C4-2B (cell line): ENCODE results near the gene HIVEP3.

Experiments used
- ZFX ChIP-seq: fragments of 450-650 bp; IDR thresholded peaks from 2 replicates; pipeline ENCODE4 v1.6.1; 2017
- TF ChIP-seq, protein P1 (sequence below): fragments of 450-650 bp; conservative IDR thresholded peaks from 2 replicates; pipeline ENCODE4 v1.5.1; 2017; ENCODE audit warnings: mild to moderate bottlenecking

DNA sequence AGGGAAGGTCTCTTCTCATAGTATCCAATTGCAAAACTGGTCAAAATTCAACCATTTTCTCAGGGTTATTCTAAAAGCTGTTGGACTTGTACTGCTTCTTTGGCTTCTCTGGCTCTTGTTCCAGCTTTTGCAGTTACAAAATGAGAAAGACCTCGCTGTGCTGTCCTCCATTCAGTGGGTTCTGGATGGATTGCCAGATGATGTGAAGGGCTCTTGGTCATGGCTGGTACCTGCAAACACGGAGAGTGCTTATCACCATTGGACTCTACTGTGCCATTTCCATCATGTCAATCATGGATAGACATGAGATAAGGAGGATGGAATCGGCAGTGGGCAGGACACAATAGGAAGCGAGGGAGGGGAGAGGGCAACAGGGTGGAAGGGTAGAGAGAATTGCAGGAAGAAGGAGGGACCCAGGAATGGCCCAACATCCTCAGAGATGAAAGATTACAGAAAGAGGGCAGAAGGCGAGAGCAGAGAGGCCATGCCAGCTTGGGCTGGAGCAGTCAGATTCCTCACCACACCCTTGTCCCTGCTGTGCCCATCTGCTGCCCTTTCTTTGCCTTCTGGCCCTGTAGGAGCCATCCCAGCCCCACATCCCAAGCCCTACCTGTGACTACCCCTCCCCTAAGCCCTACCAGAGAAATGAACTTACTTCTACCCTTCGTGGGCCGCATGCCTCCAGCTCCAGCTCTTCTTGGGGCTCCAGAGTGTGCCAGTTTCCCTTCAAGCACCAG is 70.3 kb downstream of the HIVEP3 start:
- TF ChIP-seq ZFX = no peak
- TF ChIP-seq, protein P1, sequence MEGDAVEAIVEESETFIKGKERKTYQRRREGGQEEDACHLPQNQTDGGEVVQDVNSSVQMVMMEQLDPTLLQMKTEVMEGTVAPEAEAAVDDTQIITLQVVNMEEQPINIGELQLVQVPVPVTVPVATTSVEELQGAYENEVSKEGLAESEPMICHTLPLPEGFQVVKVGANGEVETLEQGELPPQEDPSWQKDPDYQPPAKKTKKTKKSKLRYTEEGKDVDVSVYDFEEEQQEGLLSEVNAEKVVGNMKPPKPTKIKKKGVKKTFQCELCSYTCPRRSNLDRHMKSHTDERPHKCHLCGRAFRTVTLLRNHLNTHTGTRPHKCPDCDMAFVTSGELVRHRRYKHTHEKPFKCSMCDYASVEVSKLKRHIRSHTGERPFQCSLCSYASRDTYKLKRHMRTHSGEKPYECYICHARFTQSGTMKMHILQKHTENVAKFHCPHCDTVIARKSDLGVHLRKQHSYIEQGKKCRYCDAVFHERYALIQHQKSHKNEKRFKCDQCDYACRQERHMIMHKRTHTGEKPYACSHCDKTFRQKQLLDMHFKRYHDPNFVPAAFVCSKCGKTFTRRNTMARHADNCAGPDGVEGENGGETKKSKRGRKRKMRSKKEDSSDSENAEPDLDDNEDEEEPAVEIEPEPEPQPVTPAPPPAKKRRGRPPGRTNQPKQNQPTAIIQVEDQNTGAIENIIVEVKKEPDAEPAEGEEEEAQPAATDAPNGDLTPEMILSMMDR = no peak
